Kidney glomerular epithelial cell (primary cell): ENCODE data around the gene TMEM127.
"Not testable (repeated sequence)": the region's sequence is repeated elsewhere in the genome, so short reads cannot be mapped to it uniquely, and the experiment has no call there.

Source experiments
- DNase-seq: peaks from one replicate; lab custom pipeline; 2025; lab: John Stamatoyannopoulos, UW

Gene TMEM127, protein sequence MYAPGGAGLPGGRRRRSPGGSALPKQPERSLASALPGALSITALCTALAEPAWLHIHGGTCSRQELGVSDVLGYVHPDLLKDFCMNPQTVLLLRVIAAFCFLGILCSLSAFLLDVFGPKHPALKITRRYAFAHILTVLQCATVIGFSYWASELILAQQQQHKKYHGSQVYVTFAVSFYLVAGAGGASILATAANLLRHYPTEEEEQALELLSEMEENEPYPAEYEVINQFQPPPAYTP

DNA sequence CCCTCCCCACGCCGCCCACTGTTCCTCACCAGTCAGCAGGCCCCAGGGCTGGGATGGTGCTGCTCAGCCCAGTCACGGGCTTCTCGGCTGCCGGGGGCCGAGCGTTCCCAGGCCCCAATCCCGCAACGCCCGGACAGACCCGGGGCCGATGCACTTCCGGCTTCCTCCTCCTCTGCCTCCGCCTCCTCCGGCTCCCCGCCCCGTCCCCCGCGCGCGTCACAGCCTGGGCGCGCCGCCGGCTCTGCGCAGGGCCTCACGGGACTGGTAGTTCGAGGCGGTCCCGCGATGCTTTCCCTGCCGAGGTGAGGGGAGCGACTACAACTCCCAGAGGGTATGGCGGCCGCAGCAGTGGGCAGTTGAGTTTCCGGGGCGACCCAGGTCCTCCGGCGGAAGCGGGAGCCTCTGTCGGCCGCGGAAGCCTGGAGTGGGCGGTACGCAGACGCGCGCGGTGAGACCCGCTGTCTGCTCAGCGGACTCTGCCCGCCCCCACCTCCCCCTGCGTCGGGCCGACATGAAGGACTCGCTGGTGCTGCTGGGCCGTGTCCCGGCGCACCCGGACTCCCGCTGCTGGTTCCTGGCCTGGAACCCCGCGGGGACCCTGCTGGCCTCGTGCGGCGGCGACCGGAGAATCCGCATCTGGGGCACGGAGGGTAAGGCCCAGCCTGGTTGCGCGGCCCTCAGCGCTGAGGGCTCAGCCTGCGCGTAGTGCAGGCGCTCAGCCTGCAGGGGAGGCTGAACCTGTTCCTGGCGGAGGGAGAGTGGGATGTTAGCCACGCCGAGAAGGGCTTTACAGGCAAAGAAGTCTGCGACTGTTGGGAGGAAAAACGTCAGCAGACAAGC is at the start of gene TMEM127, which contains the start of gene CIAO1:
TMEM127 (minus strand) TSS at position 158 of the 840 bp plus-strand sequence. CDS start 616 bp downstream, outside the sequence.
CIAO1 (plus strand) TSS at position 386 of the 840 bp plus-strand sequence; CDS start at position 512, 126 bp downstream.
- peak; percentile 97 for DNase-seq

GRCh38 chr2:96315005-96315399 is 49.2 kb upstream of the TMEM127 start:
- DNase-seq = no peak

GRCh38 chr2:96308248-96308647 is 42.5 kb upstream of the TMEM127 start:
- no peak for DNase-seq

- DNase-seq = no peak
Observed at GRCh38 chr2:96306370-96306769, 40.6 kb upstream of the TMEM127 start.

GRCh38 chr2:96305979-96306308 is 40.1 kb upstream of the TMEM127 start:
- no peak for DNase-seq

DNA sequence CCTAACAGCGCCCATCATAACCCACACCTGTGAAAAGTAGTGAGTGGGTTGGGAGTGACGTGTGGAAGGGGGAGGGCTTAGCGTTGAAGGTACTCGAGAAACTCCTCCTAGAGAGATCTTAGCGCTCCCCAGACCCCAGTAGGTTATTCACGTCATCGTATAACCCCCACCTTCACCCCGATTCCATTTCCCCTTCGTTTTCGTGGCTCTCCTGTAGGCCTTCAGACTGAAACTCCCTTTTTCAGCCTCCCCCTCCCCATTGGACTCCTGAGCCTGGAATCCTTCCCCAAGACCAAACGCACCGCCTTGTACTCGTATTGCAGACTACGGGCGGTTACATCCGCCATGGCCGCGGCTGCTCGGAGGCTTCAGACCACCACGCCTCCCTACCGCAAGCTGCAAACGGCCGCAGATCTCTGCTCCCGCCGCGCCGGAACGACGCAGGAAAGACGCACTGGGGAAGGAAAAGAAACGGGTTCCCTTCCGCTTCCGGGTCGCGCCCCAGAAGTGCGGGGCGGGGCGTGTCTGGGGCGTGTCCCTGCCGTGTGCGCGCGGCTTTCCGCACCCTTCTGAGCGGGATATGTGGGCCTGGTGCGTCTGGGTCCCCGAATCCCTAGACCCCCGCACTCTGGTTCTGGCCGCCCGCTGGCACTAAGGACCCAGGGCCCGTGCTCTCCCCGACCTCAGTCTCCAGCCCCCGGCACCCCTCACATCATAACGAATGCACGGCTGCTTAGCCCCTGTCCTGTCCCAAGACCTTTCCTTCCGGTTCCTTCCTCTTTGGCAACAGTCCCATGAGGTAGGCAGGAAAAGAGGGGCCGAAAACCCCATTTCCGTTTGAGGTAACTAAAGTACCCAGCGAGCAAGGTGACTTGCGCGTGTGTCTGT is 39.5 kb upstream of the TMEM127 start, which contains the start of gene SNRNP200:
SNRNP200 (minus strand) TSS at position 456 of the 888 bp plus-strand sequence; CDS start at position 347, 109 bp downstream.
- DNase-seq = peak; percentile 60

DNA sequence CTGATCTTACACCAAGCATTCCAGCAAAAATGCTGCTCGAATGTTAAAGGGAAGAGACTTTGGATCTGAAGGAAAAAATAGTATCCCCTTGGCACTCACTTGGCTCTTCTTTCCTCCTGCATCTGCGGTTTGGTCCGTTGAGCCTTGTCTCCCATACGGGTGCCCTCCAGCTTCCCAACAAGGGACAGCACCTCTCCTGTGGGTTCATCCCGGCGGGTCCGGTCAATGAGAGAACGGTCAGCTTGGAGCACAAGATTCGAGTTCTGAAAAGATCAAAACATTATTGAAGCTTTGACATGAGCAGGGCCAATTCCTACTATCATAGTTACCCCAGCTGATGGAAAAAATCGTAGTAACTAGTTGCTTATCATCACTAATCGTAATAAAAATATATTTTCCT is 38.8 kb upstream of the TMEM127 start:
- no peak for DNase-seq

- DNase-seq = no peak
Observed at GRCh38 chr2:96301865-96302264, 36.1 kb upstream of the TMEM127 start.

DNA sequence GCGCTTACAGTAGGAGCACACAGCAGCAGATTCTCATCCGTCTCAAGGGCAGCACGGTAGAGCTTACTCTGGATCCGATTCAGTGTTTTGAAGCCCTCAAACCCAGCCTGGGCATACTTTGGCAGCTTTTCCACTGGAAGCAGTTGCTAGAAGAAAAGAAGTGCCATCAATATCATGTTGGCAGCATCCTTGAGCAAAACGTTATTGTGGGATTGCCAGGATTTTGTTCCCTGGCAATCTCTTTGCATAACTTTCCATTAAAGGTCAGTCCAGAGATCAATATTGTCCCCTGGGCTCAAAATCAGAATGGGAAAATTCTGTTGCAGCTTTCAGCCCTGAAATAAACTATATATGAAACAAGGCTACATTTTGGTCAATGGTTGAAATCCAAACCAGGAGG is 31.1 kb upstream of the TMEM127 start:
- DNase-seq = no peak

GRCh38 chr2:96294271-96294670 is 28.5 kb upstream of the TMEM127 start:
- DNase-seq = not testable (repeated sequence)

- no peak for DNase-seq
Observed at GRCh38 chr2:96291751-96292150, 26.0 kb upstream of the TMEM127 start.

- DNase-seq = no peak
Observed at GRCh38 chr2:96287273-96287856, 21.6 kb upstream of the TMEM127 start.

GRCh38 chr2:96276787-96277499 is 11.1 kb upstream of the TMEM127 start:
- DNase-seq = no peak

DNA sequence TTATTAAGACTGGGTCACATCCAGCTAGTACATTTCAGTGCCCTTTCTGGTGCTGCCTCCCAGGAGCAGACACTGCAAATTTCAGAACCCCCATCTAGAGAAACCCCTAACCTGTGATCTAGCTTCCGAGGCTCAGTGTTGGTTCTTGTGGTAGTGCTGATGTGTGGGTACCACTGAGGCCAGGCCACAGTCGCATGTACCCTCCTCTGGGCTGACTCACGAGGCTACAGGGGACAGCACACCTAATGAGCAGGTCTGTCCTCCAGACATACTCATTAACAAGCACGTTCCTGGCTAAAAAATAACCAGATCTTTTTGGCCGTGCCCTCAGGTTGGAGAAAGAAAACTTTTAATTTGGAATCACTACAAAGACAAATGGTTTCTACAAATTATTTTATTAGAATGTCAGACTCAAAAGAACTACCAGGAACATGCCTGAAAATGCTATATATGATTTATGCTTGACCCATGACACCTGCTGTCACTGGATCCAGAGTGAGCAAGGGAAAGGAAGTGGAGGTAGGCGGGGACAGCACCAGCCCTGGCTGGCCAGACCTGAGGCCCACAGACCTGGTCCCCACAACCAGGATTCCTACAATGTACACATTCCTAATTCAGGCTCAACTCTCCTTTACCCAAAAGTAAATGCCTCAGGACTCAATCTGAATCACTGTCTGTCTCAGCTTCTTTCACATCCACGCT is 8.7 kb upstream of the TMEM127 start:
- no peak for DNase-seq

DNA sequence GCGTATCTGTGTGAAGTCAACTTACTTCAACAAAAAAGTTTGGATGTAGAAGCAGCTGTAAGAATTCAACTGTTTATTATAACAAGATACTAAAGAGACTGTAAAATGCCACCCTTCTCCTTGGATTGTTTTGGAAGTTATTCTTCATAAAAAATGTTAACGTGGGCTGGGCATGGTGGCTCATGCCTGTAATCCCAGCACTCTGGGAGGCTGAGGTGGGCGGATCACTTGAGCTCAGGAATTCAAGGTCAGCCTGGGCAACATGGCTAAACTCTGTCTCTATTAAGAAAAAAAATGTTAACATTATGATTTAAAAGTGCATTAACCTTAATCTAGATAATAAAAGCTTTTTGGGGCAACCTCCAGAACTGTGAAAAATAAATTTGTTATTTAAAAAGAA is 8.0 kb upstream of the TMEM127 start:
- DNase-seq = no peak

DNA sequence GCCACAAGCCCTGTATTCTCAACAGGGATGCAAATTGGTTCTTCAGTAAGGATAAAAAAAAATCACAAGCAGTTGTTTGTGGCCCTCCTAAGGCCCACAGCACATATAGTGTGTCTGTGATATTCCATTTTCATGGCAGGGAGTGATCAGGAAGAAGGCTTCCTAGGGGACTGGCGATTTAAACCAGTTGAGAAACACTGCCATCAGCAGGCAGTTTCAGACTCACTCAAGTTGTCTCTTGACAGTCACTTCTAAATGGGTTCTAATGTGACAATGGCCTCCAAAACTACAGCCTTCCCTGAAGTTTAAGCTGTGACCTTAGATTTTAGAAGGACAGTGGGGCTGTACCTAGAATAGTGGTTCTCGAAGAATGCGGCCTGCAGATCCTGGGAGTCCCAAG is 6.2 kb upstream of the TMEM127 start:
- no peak for DNase-seq

DNA sequence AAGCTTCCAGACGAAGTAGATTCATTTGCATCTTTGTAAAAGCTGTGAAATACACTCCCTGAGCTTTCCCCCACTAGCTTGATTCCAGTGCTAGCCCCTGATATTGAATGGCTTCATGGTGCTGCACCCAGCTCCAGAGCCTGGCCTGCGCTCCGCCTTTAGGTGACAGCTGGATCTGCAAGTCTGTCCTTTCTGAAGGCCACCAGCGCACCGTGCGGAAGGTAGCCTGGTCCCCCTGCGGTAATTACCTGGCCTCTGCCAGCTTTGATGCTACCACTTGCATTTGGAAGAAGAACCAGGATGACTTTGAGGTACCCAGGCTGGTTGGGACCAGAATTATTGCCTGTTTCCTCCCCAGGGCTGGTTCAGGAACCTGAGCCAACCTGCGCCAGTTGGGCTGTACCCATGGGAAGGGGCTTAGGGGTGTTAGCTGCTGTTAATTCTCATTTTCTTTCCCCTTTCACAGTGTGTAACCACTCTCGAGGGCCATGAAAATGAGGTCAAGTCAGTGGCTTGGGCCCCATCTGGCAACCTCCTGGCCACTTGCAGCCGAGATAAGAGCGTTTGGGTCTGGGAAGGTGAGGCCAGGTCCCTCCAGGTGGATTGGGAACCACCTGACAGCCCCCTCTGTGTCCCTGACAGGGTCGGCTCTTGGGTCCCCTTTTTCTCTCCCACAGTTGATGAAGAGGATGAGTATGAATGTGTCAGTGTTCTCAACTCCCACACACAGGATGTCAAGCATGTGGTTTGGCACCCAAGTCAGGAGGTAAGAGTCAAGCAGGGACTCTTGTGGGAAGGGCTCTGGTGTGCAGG is 1.6 kb upstream of the TMEM127 start:
- no peak for DNase-seq

- no peak for DNase-seq
Observed at GRCh38 chr2:96265349-96265839, 403 bp downstream of the TMEM127 start.

- DNase-seq = no peak
Observed at GRCh38 chr2:96264656-96265348, 995 bp downstream of the TMEM127 start.
